COLO829 (cell line): ENCODE data around the gene SEL1L3.

ENCODE experiments used
- DNase-seq: peaks from one replicate; pipeline ENCODE4 v3.0.0; 2012; ENCODE audit warnings: low spot score

The SEL1L3 gene

DNA sequence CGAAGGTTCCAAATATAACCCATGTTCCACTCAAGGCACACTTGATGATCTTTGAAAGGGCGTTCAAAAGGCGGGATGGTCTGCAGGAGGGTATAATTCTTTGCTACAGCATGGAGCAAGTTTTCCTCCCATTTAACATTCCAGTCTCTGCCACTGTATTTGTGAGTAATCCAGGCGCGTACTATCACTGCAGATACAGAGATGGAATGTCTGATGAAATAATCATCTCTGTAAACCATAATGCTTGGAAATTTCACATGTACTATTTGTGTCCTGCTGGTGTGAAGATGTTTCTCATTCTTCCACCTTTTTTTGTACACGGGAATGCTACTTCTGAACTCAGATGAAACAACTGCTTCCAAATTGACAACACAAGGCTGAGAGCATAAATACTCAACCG lies 15.5 kb downstream of the SEL1L3 start:
- DNase-seq = no peak

DNA sequence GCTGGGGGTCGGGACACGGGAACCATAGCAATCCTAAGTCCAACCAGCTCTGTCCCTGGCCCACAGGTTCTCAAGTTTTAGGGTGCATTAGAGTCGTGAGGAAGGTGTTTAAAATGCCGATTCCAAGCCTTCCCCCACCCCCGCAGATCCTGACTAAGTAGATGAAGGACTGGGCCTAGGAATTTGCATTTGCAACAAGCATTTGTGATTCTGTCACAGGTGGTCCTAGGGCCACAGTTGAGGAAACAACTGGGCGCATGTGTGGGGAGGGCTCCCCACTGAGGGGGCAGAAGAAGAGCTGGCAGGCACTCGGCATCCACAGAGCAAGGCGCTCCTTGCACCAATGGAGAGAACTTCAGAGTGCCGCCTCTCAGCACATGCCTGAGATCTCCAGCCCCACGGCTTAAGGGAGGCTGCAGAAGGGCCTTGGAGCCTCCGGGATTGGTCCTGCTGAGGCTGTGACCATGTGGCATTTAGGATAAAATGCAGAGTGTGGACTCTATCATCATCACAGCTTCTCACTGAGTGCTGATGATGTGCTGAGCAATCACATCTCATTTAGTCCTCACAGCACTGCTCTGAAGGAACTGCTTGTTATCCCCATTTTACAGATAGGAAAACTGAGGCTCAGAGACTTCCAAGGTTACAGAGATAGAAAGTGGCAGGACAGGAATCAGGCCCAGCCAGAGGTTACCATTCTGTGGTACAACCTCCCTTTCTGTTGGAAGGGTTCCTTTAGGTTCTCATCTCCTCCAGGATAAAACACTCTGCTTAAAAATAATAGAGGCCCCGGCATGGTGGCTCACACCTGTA lies 16.7 kb downstream of the SEL1L3 start:
- DNase-seq = no peak

DNA sequence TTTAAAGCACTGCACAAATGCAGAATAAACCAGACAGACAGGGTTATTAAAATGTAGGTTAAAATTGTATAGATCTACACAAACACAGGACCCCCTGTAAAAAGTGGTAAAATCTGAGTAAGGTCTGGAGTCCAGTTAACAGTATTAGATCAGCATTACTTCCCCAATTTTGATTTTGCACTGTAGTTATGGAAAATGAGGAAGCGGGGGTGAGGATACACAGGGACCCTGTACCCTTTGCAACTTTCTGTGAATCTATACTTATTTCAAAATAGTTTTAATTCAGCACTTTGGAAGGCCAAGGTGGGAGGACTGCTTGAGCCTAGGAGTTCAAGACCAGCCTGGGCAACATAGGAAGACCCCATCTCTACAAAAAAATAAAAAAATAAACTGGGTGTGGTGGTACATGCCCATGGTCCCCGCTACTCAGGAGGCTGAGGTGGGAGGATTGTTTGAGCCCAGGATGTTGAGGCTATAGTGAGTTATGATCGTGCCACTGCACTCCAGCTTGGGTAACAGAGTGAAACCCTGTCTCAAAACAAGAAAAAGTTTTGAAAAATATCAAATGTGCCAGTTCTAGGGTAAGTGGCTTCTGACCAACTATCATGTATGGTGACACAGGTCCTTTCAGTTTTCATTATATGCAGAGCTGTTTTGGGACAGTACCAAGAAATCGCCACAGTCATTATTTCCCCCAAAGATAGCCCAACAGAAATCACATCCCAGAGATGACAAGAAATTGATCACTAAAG lies 17.7 kb downstream of the SEL1L3 start:
- no peak for DNase-seq

DNA sequence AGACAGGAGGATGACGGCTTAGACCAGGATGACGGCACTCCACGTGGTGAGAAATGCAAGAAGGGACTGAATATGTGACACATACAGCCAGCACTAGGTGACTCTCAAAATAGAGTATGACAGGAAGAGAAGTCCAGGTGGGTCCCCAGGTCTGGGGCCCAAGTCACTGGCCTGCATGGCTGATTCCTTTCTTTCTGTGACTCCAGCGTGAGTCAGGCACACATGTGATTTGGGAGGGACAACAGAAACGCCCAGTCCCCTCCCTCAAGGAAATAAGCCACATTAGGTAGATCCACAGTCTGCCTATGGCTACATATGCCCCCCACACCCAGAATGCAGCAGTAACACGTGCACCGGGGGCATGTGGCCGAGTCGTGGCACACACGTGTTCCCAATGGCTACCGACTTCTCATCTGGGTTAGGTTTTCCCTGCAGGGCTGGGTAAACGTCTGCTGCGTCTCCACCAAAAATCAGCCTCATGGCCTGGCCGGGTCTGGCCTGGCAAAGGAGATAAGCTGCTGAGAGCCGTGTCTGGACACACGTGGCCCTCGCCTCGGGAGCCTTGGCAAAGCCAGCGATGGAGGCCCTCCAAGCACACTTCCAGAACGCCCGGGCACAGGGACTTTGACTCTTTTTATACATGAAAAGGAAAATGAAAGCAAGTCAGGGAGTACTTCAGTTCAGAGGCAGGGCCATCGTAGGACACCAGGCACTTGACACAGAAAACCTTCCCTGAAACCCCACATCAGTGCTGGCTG lies 19.3 kb downstream of the SEL1L3 start:
- DNase-seq = no peak

DNA sequence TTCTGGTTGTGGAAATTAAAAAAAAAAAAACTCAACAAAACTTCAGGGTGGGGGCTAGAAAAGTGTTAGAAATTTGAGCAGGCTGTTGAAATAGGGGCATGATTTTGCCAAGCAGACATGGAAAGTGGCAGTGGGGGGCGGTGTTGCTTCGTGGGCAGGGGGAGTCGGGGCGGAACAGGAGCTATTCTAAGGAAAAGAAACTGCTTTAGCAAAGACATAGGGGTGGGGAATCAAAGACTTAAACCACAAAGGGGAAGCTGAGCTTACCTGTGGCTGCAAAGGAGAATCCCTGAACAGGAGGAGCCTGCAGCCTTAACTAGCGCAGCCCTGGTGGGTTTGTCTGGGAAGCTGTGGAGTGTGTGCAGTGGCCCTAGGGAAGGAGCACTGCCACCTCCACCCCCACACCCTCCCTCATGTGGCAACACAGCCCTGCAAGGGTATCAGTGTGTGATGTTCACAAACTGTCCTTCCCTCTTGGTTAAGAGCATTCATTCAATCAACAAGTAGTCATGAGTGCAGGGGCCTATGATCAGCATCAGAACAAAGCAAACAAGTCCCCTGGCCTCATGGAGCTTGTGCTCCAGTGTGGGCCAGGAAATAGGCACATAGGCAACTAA lies 20.5 kb downstream of the SEL1L3 start:
- DNase-seq = no peak

DNA sequence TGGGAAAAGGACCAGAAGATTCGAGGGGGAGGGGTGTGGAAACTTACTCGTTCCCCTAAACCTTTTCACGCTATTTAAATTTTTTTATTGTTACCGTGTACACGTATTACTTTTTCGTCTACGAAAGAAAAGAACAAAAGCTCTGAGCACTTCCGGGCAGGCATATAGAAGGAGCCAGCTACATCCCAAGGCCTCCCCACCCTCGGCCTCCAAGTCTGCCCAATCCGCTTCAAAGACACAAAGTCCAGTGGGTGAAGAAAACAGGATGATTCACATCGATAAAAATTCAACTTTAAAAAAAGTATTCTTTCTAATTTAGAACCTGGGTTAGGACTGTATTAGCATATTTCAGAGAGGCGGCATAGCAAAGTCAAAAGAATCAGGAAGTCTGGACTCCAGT lies 23.1 kb downstream of the SEL1L3 start:
- no peak for DNase-seq

DNA sequence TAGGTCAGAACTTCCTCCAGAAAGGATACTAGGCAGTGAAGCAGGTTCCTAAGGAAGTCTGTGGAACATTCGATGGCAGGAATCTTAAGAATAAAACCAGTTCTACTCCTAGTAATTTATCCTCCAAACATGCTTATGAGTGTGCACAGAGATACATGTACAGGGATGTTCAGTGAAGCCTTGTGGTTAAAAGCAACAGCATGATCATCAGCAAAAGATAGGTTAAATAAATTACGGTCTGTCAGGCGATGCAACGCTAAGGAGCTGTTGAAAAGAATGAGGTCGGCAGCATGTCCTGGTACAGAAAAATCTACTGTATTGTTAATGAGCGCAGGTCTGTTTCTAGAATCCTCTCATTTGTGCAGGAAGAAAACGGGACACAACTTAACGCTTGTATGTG lies 23.6 kb downstream of the SEL1L3 start:
- no peak for DNase-seq

DNA sequence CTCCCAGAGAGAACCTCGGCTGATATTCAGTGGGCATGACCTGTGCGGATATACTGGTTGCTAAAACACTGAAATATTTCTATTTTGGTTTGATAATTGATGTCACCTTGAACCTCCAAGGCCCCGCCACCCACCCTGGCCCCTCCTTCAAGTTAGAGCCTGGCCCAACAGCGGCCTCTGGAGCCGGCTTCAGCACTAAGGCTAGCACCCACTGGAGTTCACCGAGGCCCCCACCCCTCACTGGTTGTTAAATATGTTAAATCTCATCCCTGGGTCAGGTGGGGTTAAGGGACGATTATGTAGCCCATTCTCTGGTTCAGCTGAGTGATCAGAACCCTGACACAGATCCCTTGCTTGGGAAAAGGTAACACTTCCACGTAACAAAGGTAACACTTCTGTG lies 24.3 kb downstream of the SEL1L3 start:
- DNase-seq = no peak

DNA sequence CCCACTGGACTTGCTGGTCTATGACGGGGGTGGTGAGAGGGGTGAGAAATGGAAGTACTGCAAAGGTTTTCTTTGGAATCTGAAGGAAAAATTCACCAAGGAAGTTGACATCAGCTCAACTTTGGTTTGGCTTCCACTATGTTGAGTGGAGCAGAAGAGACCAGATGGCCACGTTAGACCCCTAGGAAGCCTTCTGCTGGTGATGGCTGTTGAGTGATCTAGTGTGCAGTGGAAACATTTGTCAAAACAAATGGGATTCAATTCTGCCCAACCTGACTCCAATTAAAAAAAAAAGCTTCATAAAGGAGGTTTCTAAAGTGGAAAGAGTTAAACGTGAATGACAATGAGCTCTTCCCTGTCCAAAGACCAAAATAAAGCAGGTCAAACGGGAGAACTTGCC lies 25.7 kb downstream of the SEL1L3 start:
- no peak for DNase-seq

DNA sequence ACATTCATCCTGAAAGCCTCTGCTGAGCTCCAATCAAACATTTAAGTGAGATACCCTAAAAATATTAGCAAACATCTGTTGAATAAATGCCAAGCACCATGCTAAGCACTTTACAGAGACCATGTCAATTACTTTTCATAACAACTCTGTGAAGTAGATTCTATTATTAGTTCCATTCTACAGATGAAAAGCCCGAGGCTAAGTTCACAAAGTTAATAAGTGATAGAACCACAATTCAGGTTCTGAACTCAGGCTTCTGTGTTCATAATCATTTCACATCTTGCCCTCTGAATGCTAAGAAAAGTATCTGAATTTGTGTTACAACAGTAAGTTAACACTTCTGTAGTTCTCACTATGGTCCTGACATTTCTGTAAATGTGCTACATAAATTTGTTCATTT lies 27.4 kb downstream of the SEL1L3 start:
- no peak for DNase-seq

DNA sequence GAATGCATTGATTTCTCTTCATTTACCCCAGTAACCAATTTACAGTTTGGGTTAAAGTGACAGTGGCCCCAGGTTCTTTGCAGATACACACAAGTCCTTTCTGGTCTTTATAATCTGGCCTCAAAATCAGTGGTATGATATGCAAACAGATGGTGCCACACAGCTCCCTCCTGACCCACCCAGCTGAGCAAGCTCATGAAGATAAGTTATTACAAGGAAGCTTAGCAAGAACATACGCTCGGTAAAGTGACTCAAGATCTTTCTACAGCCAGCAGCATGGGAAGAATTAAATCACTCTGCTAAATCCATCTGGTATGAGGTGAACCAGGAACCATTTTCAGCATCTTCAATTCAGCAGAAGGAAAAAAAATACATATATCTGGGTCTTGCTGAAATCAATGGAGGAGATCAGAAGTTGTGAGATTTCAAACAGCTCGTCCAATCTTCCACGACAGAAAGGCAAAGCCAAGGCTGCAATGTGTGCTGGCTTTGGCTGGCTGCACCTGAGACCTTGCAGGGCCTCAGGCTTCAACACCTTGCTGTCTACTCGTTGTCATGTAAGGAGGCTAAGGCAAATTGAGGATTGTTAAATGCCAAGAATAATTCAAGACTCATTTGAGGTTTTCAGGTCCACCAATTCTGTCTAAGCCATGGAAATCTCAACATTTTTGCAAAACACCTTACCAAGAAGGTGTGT lies 28.2 kb downstream of the SEL1L3 start:
- no peak for DNase-seq

DNA sequence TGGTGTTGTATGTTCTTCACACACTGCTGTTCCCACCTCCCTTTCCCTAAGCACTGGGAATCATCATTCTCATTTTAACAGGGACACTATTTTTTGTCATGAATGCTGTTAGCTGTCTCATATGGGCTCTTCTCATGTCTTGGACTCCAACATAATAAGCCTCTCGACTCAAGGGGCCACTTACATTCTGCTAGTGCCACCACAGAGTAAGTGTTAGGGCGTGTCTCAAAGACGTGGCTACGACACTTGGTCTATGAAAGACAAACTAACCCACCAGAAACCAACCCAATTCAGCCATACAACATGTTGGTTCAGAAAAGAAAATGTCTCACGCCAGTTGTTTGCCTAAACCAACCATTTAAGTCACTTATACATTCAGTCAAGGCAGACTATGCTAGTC lies 32.2 kb downstream of the SEL1L3 start:
- no peak for DNase-seq

DNA sequence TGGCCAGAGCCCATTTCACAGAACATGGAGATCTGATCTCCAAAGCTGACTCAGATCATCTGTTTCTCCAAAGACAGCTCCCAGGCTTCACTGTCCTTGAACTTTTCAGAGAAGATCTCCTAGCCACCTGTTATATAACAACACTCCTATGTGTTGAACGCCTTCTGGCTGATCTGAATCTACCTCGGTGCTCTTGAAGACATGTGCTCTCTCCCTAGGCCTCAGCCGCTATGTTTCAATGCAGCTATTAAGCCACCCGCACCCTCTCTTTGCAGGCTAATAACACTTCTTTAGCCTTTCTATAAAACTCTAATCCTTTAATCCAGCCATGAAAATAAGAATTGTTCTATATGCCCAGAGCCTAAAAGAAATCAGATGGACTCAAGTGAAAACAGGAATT lies 34.9 kb downstream of the SEL1L3 start:
- no peak for DNase-seq

DNA sequence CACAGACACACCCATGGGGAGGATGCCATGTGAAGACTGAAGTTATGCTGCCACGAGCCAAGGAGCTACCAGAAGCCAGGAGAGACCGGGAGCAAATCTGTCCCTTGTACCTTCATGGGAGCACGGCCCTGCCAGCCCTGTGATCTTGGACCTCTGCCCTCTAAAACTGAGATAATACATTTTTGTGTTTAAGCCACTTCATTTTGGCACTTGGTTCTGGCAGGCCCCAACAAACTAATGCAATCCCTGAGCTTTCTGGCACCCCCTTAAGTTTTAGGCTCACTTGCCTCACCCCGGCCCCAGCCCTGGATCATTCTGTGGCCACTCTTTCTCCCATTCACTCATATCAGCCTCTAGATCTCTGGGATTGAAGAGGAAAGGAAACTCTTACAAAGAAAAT lies 35.4 kb downstream of the SEL1L3 start:
- no peak for DNase-seq

DNA sequence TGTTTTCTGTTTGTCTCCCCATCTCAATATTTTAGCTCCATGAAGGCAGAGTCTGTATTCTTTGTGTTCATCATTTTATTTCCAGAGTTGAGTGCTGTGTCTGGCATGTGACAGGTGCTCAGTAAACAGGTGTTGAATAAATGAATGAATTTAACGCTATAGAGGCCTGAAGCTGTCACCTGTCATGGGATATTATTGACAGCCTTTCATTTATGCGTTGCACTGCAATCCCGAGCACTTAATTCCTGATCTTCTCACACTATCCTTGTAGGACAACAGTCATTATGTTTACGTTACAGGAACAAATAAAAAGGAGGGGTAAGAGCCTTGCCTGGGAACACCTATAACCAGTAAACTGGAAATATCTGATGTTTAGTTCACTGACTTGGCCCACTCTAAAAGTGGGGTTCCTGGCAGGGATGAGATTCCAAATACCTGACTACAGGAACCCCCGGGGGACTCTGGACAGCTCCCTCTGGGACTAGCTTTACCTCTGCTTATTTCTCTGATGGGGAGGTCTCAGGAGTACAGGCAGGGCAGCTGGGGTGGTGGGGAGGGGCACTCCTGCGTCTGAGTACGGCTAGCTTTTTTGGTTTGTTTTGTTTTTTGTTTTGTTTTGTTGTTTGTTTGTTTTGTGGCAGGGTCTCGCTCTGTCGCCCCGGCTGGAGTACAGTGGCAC lies 36.6 kb downstream of the SEL1L3 start:
- no peak for DNase-seq

DNA sequence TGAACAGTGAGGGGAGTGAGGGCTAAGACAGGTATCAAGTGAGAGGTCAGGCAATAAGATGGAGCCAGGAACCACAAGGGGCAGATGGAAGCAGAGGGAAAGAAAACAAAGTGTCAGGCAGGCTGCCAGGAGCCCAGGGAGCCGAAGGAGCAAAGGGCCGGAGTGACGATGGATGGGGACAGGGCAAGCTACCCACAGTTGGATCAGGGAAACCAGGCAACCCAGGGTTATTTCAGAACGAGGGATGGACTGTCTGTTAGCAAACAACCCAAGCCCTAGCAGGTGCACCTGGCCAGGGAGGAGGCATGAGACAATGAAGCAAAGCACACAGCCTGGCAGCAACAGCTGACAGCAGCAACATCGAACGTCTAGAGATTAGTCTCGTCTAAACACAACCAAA lies 39.2 kb downstream of the SEL1L3 start:
- DNase-seq = no peak

DNA sequence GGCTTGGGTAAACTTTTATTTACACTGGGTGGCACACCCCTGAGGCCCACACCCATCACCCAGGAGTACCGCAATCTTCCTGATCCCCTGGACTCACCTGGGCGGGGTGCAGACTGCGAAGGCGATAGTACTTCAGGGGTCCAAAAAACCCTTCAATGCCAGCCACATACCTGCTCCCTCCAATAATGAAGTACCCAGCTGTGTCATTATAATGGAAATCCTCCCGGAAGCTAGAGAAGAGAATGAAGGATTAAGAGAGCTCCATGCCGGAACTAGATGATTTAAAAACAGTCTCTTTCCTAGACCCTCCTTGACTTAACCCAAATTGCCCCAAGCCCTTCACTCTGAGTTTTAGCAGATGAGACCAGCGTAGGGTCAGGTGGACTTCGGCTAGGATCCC lies 40.9 kb downstream of the SEL1L3 start:
- no peak for DNase-seq

DNA sequence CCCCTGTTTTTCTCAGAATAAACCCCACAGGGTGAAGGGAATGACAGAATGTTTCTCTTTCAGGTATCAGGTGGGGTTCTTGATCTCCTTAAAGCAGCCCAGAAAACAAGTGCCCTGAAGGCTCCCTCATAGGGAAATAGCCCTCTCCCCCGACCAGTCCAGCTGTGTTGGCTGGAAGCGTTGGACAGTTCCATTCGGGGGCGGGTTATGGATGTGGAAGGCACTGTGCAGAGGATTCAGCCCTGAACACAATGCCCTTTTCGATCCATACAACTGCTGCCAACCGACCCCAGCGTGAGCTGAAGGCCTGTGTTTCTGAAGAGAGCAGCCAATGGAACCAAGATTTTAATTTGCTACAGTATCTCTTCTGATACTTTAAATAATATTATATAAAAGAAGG lies 41.5 kb downstream of the SEL1L3 start:
- DNase-seq = no peak

DNA sequence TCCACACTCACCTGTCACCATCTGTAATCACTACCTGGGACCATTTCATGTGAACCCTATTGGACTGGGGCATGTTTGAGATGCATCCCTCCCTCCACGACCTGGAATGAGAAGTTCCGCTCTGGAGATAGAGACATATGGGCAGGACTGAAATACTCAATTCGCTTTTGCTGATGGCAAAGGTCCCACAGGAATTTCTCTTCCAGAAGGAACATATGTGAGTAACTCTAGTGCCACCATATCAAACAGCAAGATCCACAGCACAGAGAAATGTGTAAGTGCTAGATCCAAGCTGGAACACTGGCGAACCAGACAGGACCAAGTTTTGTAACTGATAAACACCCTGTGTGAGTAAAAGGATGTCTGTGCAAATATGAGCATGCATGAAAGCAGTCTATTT lies 43.9 kb downstream of the SEL1L3 start:
- no peak for DNase-seq

DNA sequence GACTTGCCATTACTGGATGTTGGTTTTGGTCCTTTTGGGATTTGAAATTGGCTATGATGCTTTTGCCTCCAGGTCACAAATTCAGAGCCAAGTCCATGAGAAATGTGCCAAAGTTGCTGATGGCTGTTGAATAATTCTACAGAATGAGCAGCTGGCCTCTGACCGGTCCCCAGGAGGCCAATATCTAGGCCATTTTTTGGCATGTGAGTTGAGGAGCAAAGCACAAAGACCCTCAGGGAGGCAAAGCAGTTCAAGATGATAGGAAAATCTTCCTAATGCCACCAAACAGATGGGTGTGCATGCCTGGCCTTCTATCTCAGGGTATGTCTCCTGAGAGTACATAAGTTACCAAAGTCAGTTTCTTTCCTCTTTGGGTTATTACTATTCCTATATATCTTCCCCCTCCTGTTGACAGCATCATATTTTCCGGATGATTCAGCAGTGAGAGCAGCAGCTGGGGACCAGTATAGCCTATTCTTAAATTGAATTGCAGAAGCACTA lies 44.4 kb downstream of the SEL1L3 start:
- no peak for DNase-seq

DNA sequence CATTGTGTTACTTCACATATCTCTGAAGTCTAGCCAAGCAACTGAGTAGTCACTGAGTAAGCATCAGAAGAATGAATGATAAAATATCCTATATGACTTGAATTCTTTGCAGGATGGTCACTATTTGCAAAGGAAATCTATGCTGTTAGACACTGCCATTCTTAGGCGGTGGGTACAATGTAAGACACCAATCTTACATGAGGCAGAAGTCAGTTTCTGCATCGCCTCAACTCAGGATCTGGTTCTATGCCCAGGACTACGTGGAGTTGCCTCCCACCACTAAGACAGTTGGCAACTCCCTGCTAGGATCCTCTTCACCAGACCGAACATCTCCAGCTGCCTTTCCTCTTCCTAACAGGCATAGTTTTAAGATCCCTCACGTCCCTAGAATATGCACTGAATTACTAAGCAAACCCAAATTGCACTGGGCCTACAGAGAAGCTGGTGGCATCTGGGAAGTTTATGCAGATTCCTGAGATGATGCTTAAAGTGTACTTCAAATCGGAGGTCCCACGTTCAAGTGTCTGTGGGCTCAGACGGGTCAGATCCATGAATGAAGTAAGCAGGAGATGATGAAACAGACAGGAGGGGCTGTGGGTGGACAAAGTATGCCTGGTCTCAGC lies 45.6 kb downstream of the SEL1L3 start:
- DNase-seq = no peak
